Fibroblast of mammary gland (primary cell): ENCODE data around the gene CYFIP1.

Experiments
- DNase-seq: peaks from one replicate; pipeline ENCODE4 v3.0.0-alpha.2; 2010; ENCODE audit warnings: low read depth
- H3K4me3 ChIP-seq: 2 replicates; pipeline ENCODE4 v1.5.1; 2011; ENCODE audit warnings: low read depth, mild to moderate bottlenecking, low read length, moderate library complexity; ENCODE audit not compliant: control insufficient read depth
- TF ChIP-seq, protein P1 (sequence below): conservative IDR thresholded peaks from 2 replicates; pipeline ENCODE4 v1.5.1; 2011; ENCODE audit warnings: low read depth, low read length, inconsistent platforms; ENCODE audit not compliant: control insufficient read depth, insufficient read depth

CYFIP1 gene

DNA sequence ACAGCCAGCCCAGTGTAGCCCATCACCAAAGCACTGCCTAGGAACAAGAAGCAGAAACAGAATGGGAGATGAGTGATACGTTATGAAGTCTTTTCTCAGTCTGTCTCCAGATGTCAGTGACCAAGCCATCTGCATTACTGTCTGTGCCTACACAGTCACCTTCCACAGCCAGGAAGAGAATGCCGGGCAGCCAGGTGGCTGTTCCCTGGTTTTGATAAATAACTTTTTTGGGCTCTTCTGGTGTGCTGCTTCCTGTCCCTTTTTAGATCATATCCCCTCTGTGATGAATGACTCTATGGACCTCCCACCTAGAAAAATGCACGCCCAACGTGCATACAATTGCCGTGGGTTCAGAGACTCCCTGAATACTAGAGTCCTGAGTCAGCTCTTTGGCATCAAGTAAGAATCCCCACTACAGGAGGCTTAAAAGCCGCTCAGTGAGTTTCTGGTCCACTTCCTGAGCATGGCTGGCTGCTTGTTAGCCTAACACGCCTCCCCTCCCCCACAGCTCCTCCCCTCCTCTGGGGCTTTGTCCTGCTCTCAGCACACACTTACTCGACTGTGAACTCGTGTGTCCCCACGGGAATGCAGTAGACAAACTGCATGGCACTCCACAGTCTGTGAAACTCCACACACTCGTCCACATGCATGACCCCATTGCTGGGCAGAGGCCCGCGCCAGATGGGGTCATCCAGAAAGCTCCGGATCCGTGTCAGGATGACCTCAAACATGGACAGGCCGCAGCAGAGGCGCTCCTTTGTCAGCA, 107.0 kb downstream of the CYFIP1 start:
- peak; percentile 45 for DNase-seq
- no peak overlapping the region for H3K4me3 ChIP-seq
- TF ChIP-seq, protein P1, sequence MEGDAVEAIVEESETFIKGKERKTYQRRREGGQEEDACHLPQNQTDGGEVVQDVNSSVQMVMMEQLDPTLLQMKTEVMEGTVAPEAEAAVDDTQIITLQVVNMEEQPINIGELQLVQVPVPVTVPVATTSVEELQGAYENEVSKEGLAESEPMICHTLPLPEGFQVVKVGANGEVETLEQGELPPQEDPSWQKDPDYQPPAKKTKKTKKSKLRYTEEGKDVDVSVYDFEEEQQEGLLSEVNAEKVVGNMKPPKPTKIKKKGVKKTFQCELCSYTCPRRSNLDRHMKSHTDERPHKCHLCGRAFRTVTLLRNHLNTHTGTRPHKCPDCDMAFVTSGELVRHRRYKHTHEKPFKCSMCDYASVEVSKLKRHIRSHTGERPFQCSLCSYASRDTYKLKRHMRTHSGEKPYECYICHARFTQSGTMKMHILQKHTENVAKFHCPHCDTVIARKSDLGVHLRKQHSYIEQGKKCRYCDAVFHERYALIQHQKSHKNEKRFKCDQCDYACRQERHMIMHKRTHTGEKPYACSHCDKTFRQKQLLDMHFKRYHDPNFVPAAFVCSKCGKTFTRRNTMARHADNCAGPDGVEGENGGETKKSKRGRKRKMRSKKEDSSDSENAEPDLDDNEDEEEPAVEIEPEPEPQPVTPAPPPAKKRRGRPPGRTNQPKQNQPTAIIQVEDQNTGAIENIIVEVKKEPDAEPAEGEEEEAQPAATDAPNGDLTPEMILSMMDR = no peak

DNA sequence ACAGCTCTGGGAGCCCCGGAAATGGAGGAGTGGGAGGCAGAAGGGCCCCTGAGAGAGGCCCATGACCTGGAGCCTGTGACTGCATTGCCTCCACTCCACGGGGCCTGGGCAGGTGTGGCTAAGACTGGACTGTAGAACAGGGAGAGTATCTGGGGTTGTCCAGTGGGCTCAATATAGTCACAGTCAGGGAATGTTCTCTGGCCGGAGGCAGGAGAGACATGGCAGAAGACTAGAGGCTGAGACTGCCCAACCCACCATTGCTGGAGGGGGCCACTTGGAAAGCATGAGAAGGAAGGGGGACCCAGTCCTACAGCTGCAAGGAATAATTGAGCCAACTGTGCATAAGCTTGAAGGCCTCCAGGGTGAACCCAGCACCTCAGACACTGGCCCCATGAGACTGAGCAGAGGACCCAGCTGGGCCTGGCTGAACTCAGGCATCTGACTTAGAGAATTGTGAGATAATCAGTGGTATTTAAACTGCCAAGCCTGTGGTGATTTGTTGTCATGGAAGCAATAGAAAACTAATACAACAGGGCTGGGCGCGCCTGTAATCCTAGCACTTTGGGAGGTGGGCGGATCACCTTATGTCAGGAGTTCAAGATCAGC, 108.6 kb downstream of the CYFIP1 start:
- no peak for DNase-seq
- TF ChIP-seq, protein P1 = no peak
- H3K4me3 ChIP-seq = no peak overlapping the region

DNA sequence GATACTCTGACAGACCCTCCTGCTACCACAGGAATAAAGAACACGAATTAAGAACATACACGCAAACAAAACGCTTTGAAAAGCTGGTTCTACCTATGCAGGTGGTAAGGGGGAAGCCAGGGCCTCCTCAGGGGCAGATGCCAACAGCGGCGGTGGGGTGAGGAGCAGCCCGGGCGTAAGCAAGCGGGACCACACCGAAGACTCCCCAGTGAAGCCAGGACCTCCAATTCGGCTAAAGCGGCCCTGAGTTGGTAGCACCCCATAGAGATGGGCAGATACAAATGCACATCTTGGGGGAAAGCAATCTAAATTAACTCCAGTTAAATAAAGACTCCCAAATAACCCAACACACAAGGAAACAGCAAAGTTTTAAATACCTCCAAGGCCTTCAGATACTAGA, 109.3 kb downstream of the CYFIP1 start:
- H3K4me3 ChIP-seq = no peak overlapping the region
- DNase-seq = no peak
- TF ChIP-seq, protein P1 = no peak

DNA sequence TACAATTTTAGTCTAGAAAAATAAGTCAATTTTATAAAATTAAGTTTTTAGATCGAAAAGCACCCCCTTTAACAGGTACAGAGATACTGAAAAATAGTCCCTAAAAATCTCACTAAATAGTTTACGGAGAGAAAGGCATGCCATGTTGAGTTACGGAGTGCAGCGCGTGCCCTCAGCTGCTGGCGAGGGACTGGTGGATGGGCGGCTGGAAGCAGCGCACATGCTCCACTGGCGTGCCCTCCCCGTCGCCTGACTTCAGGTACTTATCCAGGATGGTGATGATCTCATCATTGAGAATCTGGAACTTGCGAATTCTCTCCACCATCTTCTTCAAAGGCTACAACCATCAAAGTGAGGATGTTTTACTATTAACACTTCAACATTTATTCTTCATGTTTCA, 110.3 kb downstream of the CYFIP1 start:
- TF ChIP-seq, protein P1 = no peak
- H3K4me3 ChIP-seq = no peak overlapping the region
- DNase-seq = no peak

DNA sequence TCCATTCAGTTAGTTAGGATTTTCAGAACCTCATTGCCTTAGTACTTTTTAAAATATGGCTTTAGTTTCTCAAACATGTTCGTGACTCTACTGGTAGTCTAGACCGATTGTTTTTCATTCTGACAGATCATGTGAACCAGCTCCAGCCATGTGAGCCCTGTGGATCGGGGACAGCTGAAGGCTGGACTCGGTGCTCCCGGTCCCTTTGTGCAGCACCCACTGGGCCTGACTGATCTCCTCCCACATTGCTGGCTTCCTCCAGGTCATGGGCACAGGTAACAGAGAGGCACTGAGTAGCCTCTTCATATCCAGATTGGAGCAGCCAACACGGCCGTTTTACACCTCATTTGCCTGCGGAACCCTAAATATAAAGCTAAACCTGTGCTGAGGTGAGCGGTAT, 111.2 kb downstream of the CYFIP1 start:
- no peak overlapping the region for H3K4me3 ChIP-seq
- TF ChIP-seq, protein P1 = no peak
- no peak for DNase-seq

DNA sequence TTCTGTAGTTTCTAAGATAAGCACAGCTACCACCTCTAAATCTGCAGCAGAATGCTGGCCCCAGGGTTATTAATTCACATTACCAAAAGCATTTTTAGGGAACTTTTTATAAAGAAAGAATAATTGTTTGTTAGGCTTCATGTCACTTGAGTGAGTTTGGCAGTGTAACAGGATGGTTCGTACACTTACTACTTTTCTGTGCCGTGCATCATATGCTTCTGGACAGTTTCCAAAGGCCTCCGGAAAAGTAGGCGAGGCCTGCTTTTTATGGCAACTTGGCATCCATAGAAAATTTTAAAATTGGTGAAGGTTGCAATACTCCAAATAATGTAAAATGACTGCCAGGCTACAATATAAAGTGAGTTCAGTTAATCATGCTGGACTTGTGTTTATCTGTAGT, 111.7 kb downstream of the CYFIP1 start:
- TF ChIP-seq, protein P1 = no peak
- H3K4me3 ChIP-seq = no peak overlapping the region
- no peak for DNase-seq
